Endothelial cell of umbilical vein (primary cell): Measurements from ENCODE around the gene PRCC. TPM values are rescaled to one million over a fixed set of nuclear protein-coding genes. Genes with fewer than 3 reads are reported as not detected.

Experiments
- BruUV-seq: library from RNA; stranded (reverse); fragments of 400-500 nt; replicated peaks from 2 replicates; lab custom pipeline; 2021; lab: Mats Ljungman, UMichigan
- CTCF ChIA-PET: fragments of 300-600, 350-600 bp; sonication (Branson Sonifier 250); formaldehyde crosslinking; loops from one replicate; lab custom pipeline; 2021; ENCODE audit warnings: antibody characterized with exemption, inconsistent platforms; lab: Charles Lee
- POLR2A ChIA-PET: fragments of 300-600, 350-600 bp; sonication (Branson Sonifier 250); formaldehyde crosslinking; loops from one replicate; lab custom pipeline; 2021; ENCODE audit warnings: antibody characterized with exemption, inconsistent platforms; lab: Charles Lee
- DNase-seq: peaks from one replicate; pipeline ENCODE4 v3.0.0-alpha.2; 2011; ENCODE audit warnings: low read depth, low spot score
- FAIRE-seq: peaks from 2 replicates; lab custom pipeline; 2011; peaks lifted over from hg19 to GRCh38; lab: Jason Lieb, UNC
- H2AFZ ChIP-seq: 2 replicates; pipeline ENCODE4 v1.6.0; 2012; ENCODE audit warnings: low read depth, low read length, control low read depth, inconsistent platforms
- H3K27ac ChIP-seq: 2 replicates; pipeline ENCODE4 v1.5.1; 2011; ENCODE audit warnings: low read depth, mild to moderate bottlenecking, control low read depth, low read length, moderate library complexity; ENCODE audit not compliant: insufficient read depth
- H3K27me3 ChIP-seq, 2 experiments: 2 replicates each; pipeline versions ENCODE4 v1.6.0 to v1.6.1; 2011; ENCODE audit warnings: low read length in 2 of 2, mixed read lengths in 1 of 2; ENCODE audit not compliant: control insufficient read depth in 2 of 2, insufficient read depth in 2 of 2
- H3K36me3 ChIP-seq, 2 experiments: 2 replicates in 1 of 2; 3 replicates in 1 of 2; pipeline ENCODE4 v1.5.1; 2011; ENCODE audit warnings: low read length in 2 of 2, mild to moderate bottlenecking in 1 of 2, moderate library complexity in 1 of 2; ENCODE audit not compliant: control insufficient read depth in 2 of 2, insufficient read depth in 2 of 2; ENCODE audit errors: extremely low read depth in 1 of 2
- H3K4me1 ChIP-seq: 3 replicates; pipeline ENCODE4 v1.5.1; 2011; ENCODE audit warnings: mild to moderate bottlenecking, low read length; ENCODE audit not compliant: control insufficient read depth, insufficient read depth; ENCODE audit errors: extremely low read depth
- H3K4me2 ChIP-seq: 2 replicates; pipeline ENCODE4 v1.6.1; 2011; ENCODE audit warnings: low read length, control low read depth, mixed read lengths; ENCODE audit not compliant: insufficient read depth
- H3K4me3 ChIP-seq, 3 experiments: fragments of 200-600 bp in 1 of 3; sonication (generic), shearing (Covaris generic) in 1 of 3; replicated peaks in 1 of 3; 2 replicates each; pipeline ENCODE4 v1.5.1; 2011 to 2016; ENCODE audit warnings: control low read depth in 3 of 3, low read length in 3 of 3, mild to moderate bottlenecking in 2 of 3, inconsistent platforms in 1 of 3, low read depth in 1 of 3, moderate library complexity in 1 of 3; ENCODE audit not compliant: insufficient read depth in 1 of 3
- H3K79me2 ChIP-seq: 2 replicates; pipeline ENCODE4 v1.6.0; 2012; ENCODE audit warnings: low read length, inconsistent platforms; ENCODE audit not compliant: control insufficient read depth, insufficient read depth
- H3K9ac ChIP-seq: replicated peaks from 2 replicates; pipeline ENCODE3; 2011; ENCODE audit warnings: low read length, control low read depth; ENCODE audit not compliant: insufficient read depth; ENCODE audit errors: extremely low read depth
- H3K9me1 ChIP-seq: replicated peaks from 3 replicates; pipeline ENCODE4 v1.6.0; 2011; ENCODE audit warnings: mild to moderate bottlenecking, low read length; ENCODE audit not compliant: control insufficient read depth, insufficient read depth; ENCODE audit errors: extremely low read depth
- H3K9me3 ChIP-seq: replicated peaks from 2 replicates; pipeline ENCODE4 v1.5.1; 2012; ENCODE audit warnings: low read length, inconsistent platforms; ENCODE audit not compliant: control insufficient read depth, insufficient read depth
- H4K20me1 ChIP-seq: replicated peaks from 2 replicates; pipeline ENCODE3; 2011; ENCODE audit warnings: mild to moderate bottlenecking, low read length; ENCODE audit not compliant: control insufficient read depth, insufficient read depth; ENCODE audit errors: extremely low read depth
- EZH2 ChIP-seq: IDR thresholded peaks from 2 replicates; pipeline ENCODE4 v1.6.1; 2012; ENCODE audit warnings: borderline replicate concordance, low read depth, mild to moderate bottlenecking, moderate library complexity, low read length, inconsistent platforms; ENCODE audit not compliant: severe bottlenecking
- FOS ChIP-seq: IDR thresholded peaks from 2 replicates; pipeline ENCODE4 v1.6.1; 2011; ENCODE audit warnings: mild to moderate bottlenecking, low read length, moderate library complexity, borderline replicate concordance; ENCODE audit not compliant: insufficient read depth
- GATA2 ChIP-seq: IDR thresholded peaks from 2 replicates; pipeline ENCODE4 v1.7.0; 2011; ENCODE audit warnings: low read depth, mild to moderate bottlenecking, moderate library complexity, mixed read lengths, low read length; ENCODE audit not compliant: insufficient read length, insufficient read depth
- JUN ChIP-seq: IDR thresholded peaks from 2 replicates; pipeline ENCODE4 v1.6.1; 2011; ENCODE audit warnings: borderline replicate concordance, low read depth; ENCODE audit not compliant: insufficient read length, insufficient read depth
- MYC ChIP-seq: IDR thresholded peaks from one replicate; pipeline ENCODE4 v1.6.1; 2011; ENCODE audit warnings: mild to moderate bottlenecking, low read depth, low read length
- POLR2A ChIP-seq: IDR thresholded peaks from 2 replicates; pipeline ENCODE4 v1.6.1; 2012; ENCODE audit warnings: low read depth, mild to moderate bottlenecking, control low read depth, low read length
- POLR2AphosphoS5 ChIP-seq: IDR thresholded peaks from 2 replicates; pipeline ENCODE4 v1.6.1; 2012; ENCODE audit warnings: low read depth, mild to moderate bottlenecking, control low read depth, low read length, moderate library complexity; ENCODE audit not compliant: insufficient read depth
- dilution Hi-C: fragments of 300-500 bp; cut with MboI; formaldehyde crosslinking; loops from one replicate; pipeline ENCODE4 v1.15.0; 2019; ENCODE audit warnings: low sequenced_read_pairs; ENCODE audit not compliant: extremely low pct_ligation_motif_present
- intact Hi-C: fragments of 100-400 bp; cut with micrococcal nuclease; formaldehyde crosslinking; loops from one replicate; pipeline ENCODE4 v1.10.0; 2022
- polyA plus RNA-seq, 4 experiments: library from polyadenylated mRNA; depleted of rRNA in 3 of 4; stranded (reverse) in 3 of 4; unstranded in 1 of 4; fragments of >200 nt; gene quantifications; 2 replicates each; pipeline versions ENCODE4 v1.2.1 to v1.2.3, GENCODE V29; 2011 to 2012; ENCODE audit warnings: missing spikeins in 1 of 4
- total RNA-seq: library from RNA; stranded (reverse); gene quantifications from 2 replicates; pipeline ENCODE4 v1.2.3, GENCODE V29; 2021
- TF ChIP-seq, protein P1 (sequence below): IDR thresholded peaks from 2 replicates; pipeline ENCODE4 v1.6.1; 2011; ENCODE audit not compliant: insufficient read depth, insufficient read length
- TF ChIP-seq, protein P2 (sequence below), 2 donors: IDR thresholded peaks; 1 replicate in 1 of 2; 2 replicates in 1 of 2; pipeline ENCODE4 v1.5.1; 2011; ENCODE audit warnings: low read length in 2 of 2, mild to moderate bottlenecking in 2 of 2, moderate library complexity in 2 of 2, control low read depth in 1 of 2, inconsistent platforms in 1 of 2, low read depth in 1 of 2; ENCODE audit not compliant: insufficient read depth in 1 of 2; ENCODE audit errors: extremely low read depth in 1 of 2

The PRCC gene
- total and polyA plus RNA-seq, 2 donors (not counting 3 experiments of a cell fraction or from before 2014, with no cell fraction given), result 71.5 to 77.4 TPM

DNA sequence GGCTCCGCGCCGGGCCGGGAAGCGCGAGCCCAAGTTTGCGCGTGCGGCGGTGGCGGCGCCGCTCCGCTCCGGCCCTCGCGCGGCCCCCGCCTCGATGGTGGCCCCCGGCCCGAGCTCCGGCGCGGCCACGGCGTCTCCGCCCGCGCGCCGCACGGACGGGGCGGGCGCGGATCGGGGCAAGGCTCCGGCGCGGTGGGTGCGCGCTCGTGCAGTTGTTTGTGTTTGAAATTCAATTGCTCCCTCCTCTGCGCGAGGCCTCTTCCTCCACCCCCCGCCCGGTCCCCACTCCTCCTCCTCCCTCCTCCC is 15.9 kb upstream of the PRCC start, which contains the start of gene HDGF:
Gene HDGF (minus strand): TSS at position 225 of the 306 bp plus-strand sequence. CDS start 246 bp downstream, outside the sequence.
- H3K27me3 ChIP-seq, result no peaks in the 10 kb centered on the region
- H3K4me1 ChIP-seq, result peaks cover 45% of the 10 kb centered on the region
- no peaks in the 10 kb centered on the region for H3K9me1 ChIP-seq
- no TSS peak for BruUV-seq
- no peaks in the 10 kb centered on the region for H4K20me1 ChIP-seq
- H2AFZ ChIP-seq, result peak within 1 kb of the TSS; percentile 63
- intact Hi-C loops, result loop anchor here (1.0 kb wide), 3 partner anchors 10 to 23 kb away; partner anchors contain the start of genes ISG20L2, METTL25B, MRPL24 and PRCC
- H3K9ac ChIP-seq, result peak within 1 kb of the TSS; percentile 69
- H3K4me2 ChIP-seq, result peak within 1 kb of the TSS; percentile 76
- H3K4me3 ChIP-seq, result peak within 1 kb of the TSS; percentile 88 to 94 (median 92)
- ChIA-PET POLR2A (interaction anchor here (0.7 to 2.3 kb wide), 3 partner anchors 10 to 23 kb away, joined by 3 to 27 read pairs (median 6); partner anchors contain the start of genes ISG20L2, METTL25B, MRPL24 and PRCC), CTCF (interaction anchor here (0.8 to 3.9 kb wide), 8 partner anchors 9 to 140 kb away, joined by 3 to 49 read pairs (median 14); partner anchors contain the start of genes INSRR, ISG20L2, METTL25B and MRPL24)
- FAIRE-seq (no peak), DNase-seq (no peak)
- dilution Hi-C loops, result no loop called here
- no peaks in the 10 kb centered on the region for H3K9me3 ChIP-seq
- peak within 1 kb of the TSS; percentile 85 for H3K27ac ChIP-seq
- H3K79me2 ChIP-seq, result peaks cover 57% of the 10 kb centered on the region
- TF ChIP-seq EZH2, result no peak
- peak; percentile 1 for TF ChIP-seq MYC
- H3K36me3 ChIP-seq, result no peaks in the 10 kb centered on the region

DNA sequence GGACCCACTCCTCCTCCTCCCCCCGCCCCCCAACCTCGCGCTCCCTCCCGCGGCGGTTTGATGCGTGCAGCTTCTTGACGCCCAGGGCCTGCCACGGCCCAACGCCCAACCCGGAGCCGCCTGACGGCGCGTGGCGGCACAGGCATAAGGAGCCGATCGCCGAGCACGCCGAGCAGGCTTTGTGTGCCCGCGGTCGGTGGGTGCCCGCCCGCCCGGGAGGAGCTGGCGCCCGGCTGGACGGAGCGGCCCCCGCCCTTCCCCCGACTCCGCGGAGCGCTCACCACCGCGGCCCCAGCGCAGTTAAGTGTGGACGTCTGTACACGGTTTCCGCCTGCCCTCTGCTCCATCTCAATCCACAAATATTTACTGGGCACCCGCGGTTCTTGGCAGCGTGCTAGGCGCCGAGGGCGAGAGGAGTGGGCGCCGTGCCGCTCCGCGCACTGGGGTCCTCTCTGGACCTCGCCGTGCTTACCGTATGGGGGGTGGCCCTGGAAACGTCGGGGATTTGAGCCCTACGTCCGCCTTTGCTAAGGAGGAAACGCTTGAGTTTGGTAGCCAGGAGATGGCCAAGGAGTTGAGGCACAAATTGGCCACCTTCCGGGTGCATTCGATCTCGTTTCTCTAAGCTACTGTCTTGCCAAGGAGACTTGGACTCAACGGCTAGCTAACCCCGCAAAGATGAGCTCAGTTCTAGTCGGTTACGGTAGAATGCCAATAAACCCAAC is 15.4 kb upstream of the PRCC start:
- Histone ChIP-seq H4K20me1 (no peaks in the 10 kb centered on the region), H3K9me1 (no peaks in the 10 kb centered on the region), H2AFZ (peak overlapping the region; percentile 63), H3K27ac (peak overlapping the region; percentile 60), H3K79me2 (peaks cover 52% of the 10 kb centered on the region), H3K9me3 (no peaks in the 10 kb centered on the region), H3K4me1 (peaks cover 42% of the 10 kb centered on the region), H3K36me3 (no peaks in the 10 kb centered on the region), H3K4me2 (peak overlapping the region; percentile 47), H3K9ac (peak overlapping the region; percentile 69), H3K4me3 (peak overlapping the region; percentile 30 to 94 (median 73)), H3K27me3 (no peaks in the 10 kb centered on the region)
- TF ChIP-seq MYC, result no peak
- TF ChIP-seq, protein P1, sequence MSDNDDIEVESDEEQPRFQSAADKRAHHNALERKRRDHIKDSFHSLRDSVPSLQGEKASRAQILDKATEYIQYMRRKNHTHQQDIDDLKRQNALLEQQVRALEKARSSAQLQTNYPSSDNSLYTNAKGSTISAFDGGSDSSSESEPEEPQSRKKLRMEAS, result peak; percentile 75
- TF ChIP-seq GATA2, result no peak
- no peak for TF ChIP-seq EZH2
- peak; percentile 72 for TF ChIP-seq POLR2A
- TF ChIP-seq, protein P2, sequence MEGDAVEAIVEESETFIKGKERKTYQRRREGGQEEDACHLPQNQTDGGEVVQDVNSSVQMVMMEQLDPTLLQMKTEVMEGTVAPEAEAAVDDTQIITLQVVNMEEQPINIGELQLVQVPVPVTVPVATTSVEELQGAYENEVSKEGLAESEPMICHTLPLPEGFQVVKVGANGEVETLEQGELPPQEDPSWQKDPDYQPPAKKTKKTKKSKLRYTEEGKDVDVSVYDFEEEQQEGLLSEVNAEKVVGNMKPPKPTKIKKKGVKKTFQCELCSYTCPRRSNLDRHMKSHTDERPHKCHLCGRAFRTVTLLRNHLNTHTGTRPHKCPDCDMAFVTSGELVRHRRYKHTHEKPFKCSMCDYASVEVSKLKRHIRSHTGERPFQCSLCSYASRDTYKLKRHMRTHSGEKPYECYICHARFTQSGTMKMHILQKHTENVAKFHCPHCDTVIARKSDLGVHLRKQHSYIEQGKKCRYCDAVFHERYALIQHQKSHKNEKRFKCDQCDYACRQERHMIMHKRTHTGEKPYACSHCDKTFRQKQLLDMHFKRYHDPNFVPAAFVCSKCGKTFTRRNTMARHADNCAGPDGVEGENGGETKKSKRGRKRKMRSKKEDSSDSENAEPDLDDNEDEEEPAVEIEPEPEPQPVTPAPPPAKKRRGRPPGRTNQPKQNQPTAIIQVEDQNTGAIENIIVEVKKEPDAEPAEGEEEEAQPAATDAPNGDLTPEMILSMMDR (IDR thresholded peaks at IDR 0.05; ENCODE audit: extremely low read depth in 1 of 2, insufficient read depth in 1 of 2, low read depth in 1 of 2, low read length in 2 of 2), result peak in 1 of 2 donors; percentile 29
- TF ChIP-seq JUN, result no peak
- no peak for TF ChIP-seq FOS
- TF ChIP-seq POLR2AphosphoS5, result peak; percentile 82
- dilution Hi-C loops (no loop called here), intact Hi-C loops (loop anchor here (1.0 kb wide), 3 partner anchors 11 to 24 kb away; partner anchors contain the start of genes ISG20L2, METTL25B, MRPL24 and PRCC)
- ChIA-PET CTCF (interaction anchor here (0.8 to 3.9 kb wide), 8 partner anchors 9 to 139 kb away, joined by 3 to 49 read pairs (median 14); partner anchors contain the start of genes INSRR, ISG20L2, METTL25B and MRPL24), POLR2A (interaction anchor here (0.7 to 2.3 kb wide), 3 partner anchors 11 to 23 kb away, joined by 3 to 27 read pairs (median 6); partner anchors contain the start of genes ISG20L2, METTL25B, MRPL24 and PRCC)
- TSS peak; percentile 44 for BruUV-seq
- DNase-seq (peak; percentile 97), FAIRE-seq (peak; percentile 84)
